IMR-90 (cell line): ENCODE measurements around the gene TMEM117. TPM values are rescaled to one million over a fixed set of nuclear protein-coding genes. Genes with fewer than 3 reads are reported as not detected.

Experiments used
- ATAC-seq: fragments of 200-7000 bp; cut with Tn5 transposase; 2 replicates; pipeline ENCODE4 v1.9.1; 2020; ENCODE audit warnings: low read depth, mild to moderate bottlenecking, moderate library complexity
- BruUV-seq: library from RNA; stranded (reverse); fragments of 400-500 nt; replicated peaks from 2 replicates; lab custom pipeline; 2021; lab: Mats Ljungman, UMichigan
- CTCF ChIA-PET: fragments of 300-600 bp; formaldehyde crosslinking; extraction: SDS; loops from one replicate; lab custom pipeline; 2021; ENCODE audit warnings: antibody characterized with exemption; lab: Yijun Ruan, JAX
- POLR2A ChIA-PET: fragments of 300-600 bp; sonication (Branson Sonifier 250); formaldehyde crosslinking; loops from one replicate; lab custom pipeline; 2022; ENCODE audit warnings: antibody characterized with exemption; ENCODE audit not compliant: unreplicated experiment; lab: Charles Lee
- DNase-seq: peaks from one replicate; pipeline ENCODE4 v3.0.0; 2013
- H2AFZ ChIP-seq: replicated peaks from 2 replicates; pipeline ENCODE3; 2013; ENCODE audit warnings: low read length, mild to moderate bottlenecking; ENCODE audit not compliant: poor library complexity
- H2AK5ac ChIP-seq: 2 replicates; pipeline ENCODE4 v1.6.1; 2013; ENCODE audit warnings: low read depth, low read length, inconsistent platforms
- H2AK9ac ChIP-seq: replicated peaks from 2 replicates; pipeline ENCODE3; 2013; ENCODE audit warnings: mild to moderate bottlenecking, low read depth, low read length, moderate library complexity; ENCODE audit not compliant: poor library complexity
- H2BK120ac ChIP-seq: 2 replicates; pipeline ENCODE4 v1.6.1; 2013; ENCODE audit warnings: low read depth, low read length, inconsistent platforms
- H2BK15ac ChIP-seq: 3 replicates; pipeline ENCODE4 v1.6.1; 2013; ENCODE audit warnings: low read depth, low read length, inconsistent platforms
- H2BK20ac ChIP-seq: 2 replicates; pipeline ENCODE4 v1.6.1; 2013; ENCODE audit warnings: low read depth, mild to moderate bottlenecking, inconsistent platforms, low read length, moderate library complexity
- H2BK5ac ChIP-seq: 2 replicates; pipeline ENCODE4 v1.6.1; 2013; ENCODE audit warnings: mild to moderate bottlenecking, low read depth, low read length, inconsistent platforms; ENCODE audit not compliant: poor library complexity, severe bottlenecking
- H3K14ac ChIP-seq: replicated peaks from 2 replicates; pipeline ENCODE4 v1.6.1; 2013; ENCODE audit warnings: low read depth, low read length, inconsistent platforms
- H3K18ac ChIP-seq: 2 replicates; pipeline ENCODE4 v1.6.1; 2013; ENCODE audit warnings: low read depth, low read length, control low read depth
- H3K23ac ChIP-seq: 2 replicates; pipeline ENCODE4 v1.6.1; 2013; ENCODE audit warnings: low read depth, low read length, inconsistent platforms
- H3K27ac ChIP-seq: 2 replicates; pipeline ENCODE4 v1.5.1; 2013; ENCODE audit warnings: mild to moderate bottlenecking, control low read depth, low read length; ENCODE audit not compliant: insufficient read depth
- H3K27me3 ChIP-seq: 2 replicates; pipeline ENCODE4 v1.6.1; 2013; ENCODE audit warnings: low read length; ENCODE audit not compliant: control insufficient read depth, insufficient read depth
- H3K36me3 ChIP-seq: 2 replicates; pipeline ENCODE4 v1.6.1; 2013; ENCODE audit warnings: low read length, mixed read lengths; ENCODE audit not compliant: control insufficient read depth, insufficient read depth
- H3K4ac ChIP-seq: 2 replicates; pipeline ENCODE4 v1.6.1; 2013; ENCODE audit warnings: low read depth, low read length, inconsistent platforms
- H3K4me1 ChIP-seq: 2 replicates; pipeline ENCODE4 v1.6.1; 2013; ENCODE audit warnings: low read length, mixed read lengths; ENCODE audit not compliant: control insufficient read depth, insufficient read depth
- H3K4me2 ChIP-seq: 2 replicates; pipeline ENCODE4 v1.6.1; 2013; ENCODE audit warnings: low read depth, mild to moderate bottlenecking, control low read depth, low read length, moderate library complexity
- H3K4me3 ChIP-seq: 2 replicates; pipeline ENCODE4 v1.5.1; 2013; ENCODE audit warnings: low read depth, mild to moderate bottlenecking, control low read depth, low read length, moderate library complexity; ENCODE audit not compliant: insufficient read depth
- H3K56ac ChIP-seq: 2 replicates; pipeline ENCODE4 v1.6.1; 2013; ENCODE audit warnings: low read length, inconsistent platforms; ENCODE audit not compliant: insufficient read depth; ENCODE audit errors: extremely low read depth
- H3K79me1 ChIP-seq, 2 experiments: 2 replicates each; pipeline ENCODE4 v1.6.1; 2013; ENCODE audit warnings: low read length in 2 of 2, inconsistent platforms in 1 of 2, low read depth in 1 of 2
- H3K9ac ChIP-seq: 2 replicates; pipeline ENCODE4 v1.6.1; 2013; ENCODE audit warnings: low read depth, low read length, control low read depth
- H3K9me1 ChIP-seq: 2 replicates; pipeline ENCODE4 v1.6.1; 2013; ENCODE audit warnings: low read length, inconsistent platforms; ENCODE audit not compliant: insufficient read depth
- H3K9me3 ChIP-seq: 2 replicates; pipeline ENCODE4 v1.6.1; 2013; ENCODE audit warnings: low read length; ENCODE audit not compliant: control insufficient read depth, insufficient read depth
- H4K20me1 ChIP-seq: 2 replicates; pipeline ENCODE4 v1.6.1; 2013; ENCODE audit warnings: low read length, inconsistent platforms; ENCODE audit not compliant: insufficient read depth
- H4K5ac ChIP-seq: 2 replicates; pipeline ENCODE4 v1.6.1; 2013; ENCODE audit warnings: mild to moderate bottlenecking, low read depth, low read length, control low read depth
- H4K8ac ChIP-seq, 2 experiments: 2 replicates each; pipeline ENCODE4 v1.6.1; 2013; ENCODE audit warnings: low read depth in 2 of 2, low read length in 2 of 2, control low read depth in 1 of 2, inconsistent platforms in 1 of 2
- H4K91ac ChIP-seq: 2 replicates; pipeline ENCODE4 v1.6.1; 2013; ENCODE audit warnings: low read depth, low read length, inconsistent platforms; ENCODE audit not compliant: insufficient read depth
- BHLHE40 ChIP-seq: fragments of 150-350 bp; IDR thresholded peaks from 2 replicates; pipeline ENCODE4 v1.6.1; 2016; ENCODE audit warnings: mild to moderate bottlenecking, low read depth, low read length
- CEBPB ChIP-seq: IDR thresholded peaks from 2 replicates; pipeline ENCODE4 v1.6.1; 2012; ENCODE audit warnings: low read depth, low read length, improper control_type of control experiment
- CHD1 ChIP-seq: IDR thresholded peaks from 2 replicates; pipeline ENCODE4 v1.6.1; 2012; ENCODE audit warnings: low read depth, low read length, improper control_type of control experiment
- ELK1 ChIP-seq: fragments of 150-350 bp; IDR thresholded peaks from 2 replicates; pipeline ENCODE4 v1.6.1; 2016; ENCODE audit warnings: low read depth, mild to moderate bottlenecking, low read length, moderate library complexity, borderline replicate concordance
- FOS ChIP-seq: fragments of 150-350 bp; IDR thresholded peaks from 2 replicates; pipeline ENCODE4 v1.6.1; 2016; ENCODE audit warnings: low read depth, low read length
- MAZ ChIP-seq: IDR thresholded peaks from 2 replicates; pipeline ENCODE4 v1.6.1; 2012; ENCODE audit warnings: low read depth, mild to moderate bottlenecking, low read length, improper control_type of control experiment, moderate library complexity, borderline replicate concordance
- MXI1 ChIP-seq: IDR thresholded peaks from 2 replicates; pipeline ENCODE4 v1.6.1; 2012; ENCODE audit warnings: low read depth, mild to moderate bottlenecking, low read length, moderate library complexity, borderline replicate concordance
- NFE2L2 ChIP-seq: fragments of 150-350 bp; IDR thresholded peaks from 2 replicates; pipeline ENCODE4 v1.6.1; 2016; ENCODE audit warnings: low read depth, mild to moderate bottlenecking, low read length
- POLR2A ChIP-seq: IDR thresholded peaks from 2 replicates; pipeline ENCODE4 v1.6.1; 2012; ENCODE audit warnings: mild to moderate bottlenecking, low read depth, low read length
- RCOR1 ChIP-seq: IDR thresholded peaks from 2 replicates; pipeline ENCODE4 v1.6.1; 2012; ENCODE audit warnings: mild to moderate bottlenecking, low read length, improper control_type of control experiment; ENCODE audit not compliant: insufficient replicate concordance
- RFX5 ChIP-seq: IDR thresholded peaks from 2 replicates; pipeline ENCODE4 v1.8.0; 2012; ENCODE audit warnings: low read depth, mild to moderate bottlenecking, low read length, moderate library complexity
- SMC3 ChIP-seq: fragments of 150-350 bp; IDR thresholded peaks from 2 replicates; pipeline ENCODE4 v1.6.1; 2016; ENCODE audit warnings: low read depth, mild to moderate bottlenecking, antibody characterized with exemption, low read length, moderate library complexity
- USF2 ChIP-seq: fragments of 150-350 bp; IDR thresholded peaks from 2 replicates; pipeline ENCODE4 v1.6.1; 2017; ENCODE audit warnings: mild to moderate bottlenecking, antibody characterized with exemption, low read length, low read depth
- WGBS, 2 experiments: methylation state at CpG; one replicate each; pipeline versions ENCODE4 v1.1.5 to v1.1.7; 2013; ENCODE audit warnings: missing lambda C conversion rate in 2 of 2; ENCODE audit not compliant: insufficient read length in 1 of 2; ENCODE audit errors: extremely low coverage in 2 of 2; 5-methylcytosine and 5-hydroxymethylcytosine counted together
- dilution Hi-C: fragments of 300-500 bp; cut with HindIII; formaldehyde crosslinking; loops from one replicate; pipeline ENCODE4 v1.14.3; 2018; ENCODE audit warnings: low sequenced_read_pairs; ENCODE audit not compliant: unreplicated experiment
- in situ Hi-C: fragments of 300-500 bp; cut with MboI; formaldehyde crosslinking; loops from 3 replicates; pipeline ENCODE4 v1.14.3; 2019; ENCODE audit warnings: low sequenced_read_pairs, inconsistent platforms, mixed read lengths
- intact Hi-C: fragments of 100-400 bp; cut with micrococcal nuclease; formaldehyde crosslinking; loops from 2 replicates; pipeline ENCODE4 v1.10.0; 2022
- polyA plus RNA-seq, 3 experiments: library from polyadenylated mRNA; depleted of rRNA; stranded (reverse); fragments of >200 nt; gene quantifications; 2 replicates each; pipeline ENCODE4 v1.2.3, GENCODE V29; 2012; ENCODE audit warnings: low replicate concordance in 1 of 3
- total RNA-seq: library from RNA; depleted of rRNA; stranded (reverse); fragments of >200 nt; gene quantifications from 2 replicates; pipeline ENCODE4 v1.2.3, GENCODE V29; 2012

TMEM117 gene
- total and polyA plus RNA-seq, 2 of the 4 experiments (the other 2 are of a cell fraction): 8.7 to 21.0 TPM

- no CpG with 5 or more reads among the region's 2 CpGs for WGBS, 2 experiments
- no TSS peak for BruUV-seq
These were observed 313.1 kb downstream of the TMEM117 start for GRCh38 chr12:44148936-44149335.

More at GRCh38 chr12:44148936-44149335, 313.1 kb downstream of the TMEM117 start:
- dilution Hi-C loops (no loop called here), in situ Hi-C loops (no loop called here), intact Hi-C loops (no loop called here)
- no peaks in the 10 kb centered on the region for H3K79me1 ChIP-seq
- no peaks in the 10 kb centered on the region for H3K27me3 ChIP-seq
- no peak overlapping the region for H4K5ac ChIP-seq
- no peak overlapping the region for H2AFZ ChIP-seq
- H3K23ac ChIP-seq: no peak overlapping the region
- H4K91ac ChIP-seq: no peak overlapping the region
- H2BK15ac ChIP-seq: no peak overlapping the region
- no peak overlapping the region for H2AK9ac ChIP-seq
- no peak overlapping the region for H3K56ac ChIP-seq
- no peak overlapping the region for H2BK120ac ChIP-seq
- no peak for TF ChIP-seq USF2
- TF ChIP-seq SMC3: no peak
- TF ChIP-seq POLR2A: no peak
- TF ChIP-seq RCOR1: no peak
- no peak for TF ChIP-seq MAZ
- TF ChIP-seq RFX5: no peak
- no peak for TF ChIP-seq ELK1
- TF ChIP-seq BHLHE40: no peak
- TF ChIP-seq FOS: no peak
- TF ChIP-seq CEBPB: no peak
- TF ChIP-seq NFE2L2: no peak
- no peak for TF ChIP-seq CHD1
- no peak for TF ChIP-seq MXI1
- H3K9me3 ChIP-seq: no peaks in the 10 kb centered on the region
- no peak overlapping the region for H3K14ac ChIP-seq
- H3K9me1 ChIP-seq: no peaks in the 10 kb centered on the region
- H3K18ac ChIP-seq: no peak overlapping the region
- H3K4me2 ChIP-seq: no peak overlapping the region
- no peak for DNase-seq
- H4K20me1 ChIP-seq: no peaks in the 10 kb centered on the region
- H3K36me3 ChIP-seq: no peaks in the 10 kb centered on the region
- H3K4me3 ChIP-seq: no peak overlapping the region
- H3K9ac ChIP-seq: no peak overlapping the region
- no peak overlapping the region for H2BK5ac ChIP-seq
- H3K4ac ChIP-seq: no peak overlapping the region
- H2BK20ac ChIP-seq: no peak overlapping the region
- no peaks in the 10 kb centered on the region for H3K4me1 ChIP-seq
- H4K8ac ChIP-seq: no peak overlapping the region
- no peak for ATAC-seq
- ChIA-PET CTCF (no interaction called here), POLR2A (no interaction called here)
- no peak overlapping the region for H2AK5ac ChIP-seq
- H3K27ac ChIP-seq: no peak overlapping the region
